Measurements from ENCODE around the gene ZNF638. TPM values are rescaled to one million over a fixed set of nuclear protein-coding genes. Genes with fewer than 3 reads are reported as not detected.

ZNF638 gene, protein sequence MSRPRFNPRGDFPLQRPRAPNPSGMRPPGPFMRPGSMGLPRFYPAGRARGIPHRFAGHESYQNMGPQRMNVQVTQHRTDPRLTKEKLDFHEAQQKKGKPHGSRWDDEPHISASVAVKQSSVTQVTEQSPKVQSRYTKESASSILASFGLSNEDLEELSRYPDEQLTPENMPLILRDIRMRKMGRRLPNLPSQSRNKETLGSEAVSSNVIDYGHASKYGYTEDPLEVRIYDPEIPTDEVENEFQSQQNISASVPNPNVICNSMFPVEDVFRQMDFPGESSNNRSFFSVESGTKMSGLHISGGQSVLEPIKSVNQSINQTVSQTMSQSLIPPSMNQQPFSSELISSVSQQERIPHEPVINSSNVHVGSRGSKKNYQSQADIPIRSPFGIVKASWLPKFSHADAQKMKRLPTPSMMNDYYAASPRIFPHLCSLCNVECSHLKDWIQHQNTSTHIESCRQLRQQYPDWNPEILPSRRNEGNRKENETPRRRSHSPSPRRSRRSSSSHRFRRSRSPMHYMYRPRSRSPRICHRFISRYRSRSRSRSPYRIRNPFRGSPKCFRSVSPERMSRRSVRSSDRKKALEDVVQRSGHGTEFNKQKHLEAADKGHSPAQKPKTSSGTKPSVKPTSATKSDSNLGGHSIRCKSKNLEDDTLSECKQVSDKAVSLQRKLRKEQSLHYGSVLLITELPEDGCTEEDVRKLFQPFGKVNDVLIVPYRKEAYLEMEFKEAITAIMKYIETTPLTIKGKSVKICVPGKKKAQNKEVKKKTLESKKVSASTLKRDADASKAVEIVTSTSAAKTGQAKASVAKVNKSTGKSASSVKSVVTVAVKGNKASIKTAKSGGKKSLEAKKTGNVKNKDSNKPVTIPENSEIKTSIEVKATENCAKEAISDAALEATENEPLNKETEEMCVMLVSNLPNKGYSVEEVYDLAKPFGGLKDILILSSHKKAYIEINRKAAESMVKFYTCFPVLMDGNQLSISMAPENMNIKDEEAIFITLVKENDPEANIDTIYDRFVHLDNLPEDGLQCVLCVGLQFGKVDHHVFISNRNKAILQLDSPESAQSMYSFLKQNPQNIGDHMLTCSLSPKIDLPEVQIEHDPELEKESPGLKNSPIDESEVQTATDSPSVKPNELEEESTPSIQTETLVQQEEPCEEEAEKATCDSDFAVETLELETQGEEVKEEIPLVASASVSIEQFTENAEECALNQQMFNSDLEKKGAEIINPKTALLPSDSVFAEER (N-terminal part only)
- total RNA-seq (2014; rRNA removed; shearing (Covaris generic)) = 98.4 and 99.7 TPM in 2 replicates

DNA sequence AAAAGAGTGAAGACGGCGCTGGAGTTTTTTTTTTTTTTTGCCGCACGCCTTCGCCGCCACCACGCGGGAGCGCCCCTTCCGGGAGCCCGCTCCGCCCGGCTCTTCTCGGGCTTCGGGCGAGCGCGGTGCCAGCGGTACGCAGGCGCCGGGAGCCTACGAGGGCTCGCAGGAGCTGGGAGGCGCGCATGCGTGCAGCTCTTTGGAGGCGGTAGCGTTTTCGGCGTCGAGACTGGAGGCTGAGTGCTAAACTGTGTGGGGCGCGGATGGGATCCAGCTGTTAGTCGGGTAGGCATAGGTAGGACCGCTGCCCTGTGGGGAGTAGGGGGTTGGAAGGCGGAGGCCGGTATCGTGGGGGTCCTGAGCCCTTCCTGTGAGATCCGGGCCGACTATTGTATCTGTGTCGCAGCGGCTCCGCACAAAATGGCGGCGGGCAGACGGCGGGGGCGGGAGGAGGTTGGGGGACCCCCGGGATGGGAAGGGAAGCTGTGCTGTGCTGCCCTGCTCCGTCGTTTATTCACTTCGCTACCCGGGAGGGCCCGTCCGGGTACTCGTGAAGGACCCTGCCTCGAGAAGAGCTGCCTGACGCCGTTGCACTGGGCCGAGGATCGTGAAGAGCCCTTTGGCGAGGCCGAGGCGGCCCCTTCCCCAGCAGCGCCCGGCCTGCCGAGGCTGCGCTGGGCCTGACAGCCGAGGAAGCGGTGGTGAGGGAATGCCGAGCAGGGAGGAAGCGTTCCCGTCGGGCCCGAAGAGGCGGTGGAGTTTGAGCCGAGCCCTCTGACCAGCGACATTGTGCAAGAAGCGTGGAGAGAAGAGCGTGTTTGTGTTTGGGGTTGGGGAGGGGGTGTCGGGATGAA lies at the start of gene ZNF638:
Gene ZNF638 (plus strand): TSS at position 202 of the 854 bp plus-strand sequence. CDS start 17,173 bp downstream, outside the sequence.
- Histone ChIP-seq H3K9me3 (replicated peaks) (0 out of 2 replicates have a peak, but pooled peaks cover 3% of the 10 kb centered on the region), H3K36me3 (peaks cover 20% of the 10 kb centered on the region), H3K27ac (peak within 1 kb of the TSS; percentile 81), H3K4me3 (peak within 1 kb of the TSS; percentile 84), H3K27me3 (replicated peaks) (no peaks in the 10 kb centered on the region), H3K4me1 (replicated peaks) (peaks cover 12% of the 10 kb centered on the region; the same call in 1 of the 2 replicates)
- peak; percentile 91 to 98 for DNase-seq (ENCODE audit: low read depth in 1 of 2, low spot score in 2 of 2)

GRCh38 chr2:71281950-71282349 lies 49.6 kb upstream of the ZNF638 start:
- DNase-seq (ENCODE audit: low read depth in 1 of 2, low spot score in 2 of 2) = no peak
- peaks cover 7% of the 10 kb centered on the region; the same call in 1 of the 2 replicates for H3K4me1 ChIP-seq (replicated peaks)

DNA sequence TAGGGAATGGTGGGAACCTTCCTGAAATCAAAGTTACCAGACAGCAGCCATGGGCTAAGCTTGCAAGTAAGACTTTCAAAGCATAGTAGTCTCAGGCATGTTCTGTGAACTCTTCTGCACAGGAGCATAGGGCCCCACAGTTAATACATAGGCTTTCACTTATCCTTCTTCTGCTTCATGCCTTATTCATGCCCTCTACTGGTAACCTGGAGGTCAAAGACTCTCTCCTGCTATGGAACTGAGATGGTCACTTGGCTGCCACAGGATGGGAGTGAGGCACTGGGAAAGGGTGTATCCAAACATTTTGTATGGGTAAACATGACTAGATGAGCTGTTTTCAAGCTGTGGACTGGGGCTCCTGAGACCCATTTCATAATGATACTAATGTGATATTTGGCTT lies 49.1 kb upstream of the ZNF638 start:
- no peaks in the 10 kb centered on the region for H3K9me3 ChIP-seq (replicated peaks)
- H3K36me3 ChIP-seq = no peaks in the 10 kb centered on the region
- H3K27me3 ChIP-seq (replicated peaks) = peaks cover 4% of the 10 kb centered on the region
- H3K4me3 ChIP-seq = no peak overlapping the region
- peaks cover 5% of the 10 kb centered on the region; the same call in 1 of the 2 replicates for H3K4me1 ChIP-seq (replicated peaks)
- H3K27ac ChIP-seq = no peak overlapping the region
- no peak for DNase-seq (ENCODE audit: low read depth in 1 of 2, low spot score in 2 of 2)

More at GRCh38 chr2:71281950-71282349, 49.6 kb upstream of the ZNF638 start:
- Histone ChIP-seq H3K4me3 (no peak overlapping the region), H3K27ac (no peak overlapping the region), H3K9me3 (replicated peaks) (no peaks in the 10 kb centered on the region), H3K36me3 (no peaks in the 10 kb centered on the region), H3K27me3 (replicated peaks) (peaks cover 4% of the 10 kb centered on the region)

DNA sequence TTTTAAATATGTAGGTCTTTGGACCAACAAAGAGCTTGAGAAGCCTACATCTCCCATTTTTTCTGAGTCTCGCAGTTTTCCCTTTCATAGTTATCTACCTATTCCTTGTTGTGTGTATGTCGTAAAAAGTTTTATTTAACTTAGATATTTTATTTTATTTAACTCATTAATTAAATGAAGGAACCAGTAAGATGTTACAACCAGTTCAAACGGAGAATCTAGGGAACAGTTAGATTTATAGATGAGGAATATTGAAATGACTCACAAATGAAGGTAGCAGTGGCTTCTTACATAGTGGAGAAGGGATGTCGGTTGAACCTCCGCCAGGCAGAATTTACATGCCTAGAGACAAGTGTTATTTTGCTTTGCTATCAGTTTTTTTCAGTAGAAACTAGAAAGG lies 48.5 kb upstream of the ZNF638 start:
- Histone ChIP-seq H3K36me3 (no peaks in the 10 kb centered on the region), H3K9me3 (replicated peaks) (no peaks in the 10 kb centered on the region), H3K27me3 (replicated peaks) (peaks cover 4% of the 10 kb centered on the region), H3K4me1 (replicated peaks) (no peaks in the 10 kb centered on the region), H3K27ac (no peak overlapping the region), H3K4me3 (no peak overlapping the region)
- no peak for DNase-seq (ENCODE audit: low read depth in 1 of 2, low spot score in 2 of 2)

DNA sequence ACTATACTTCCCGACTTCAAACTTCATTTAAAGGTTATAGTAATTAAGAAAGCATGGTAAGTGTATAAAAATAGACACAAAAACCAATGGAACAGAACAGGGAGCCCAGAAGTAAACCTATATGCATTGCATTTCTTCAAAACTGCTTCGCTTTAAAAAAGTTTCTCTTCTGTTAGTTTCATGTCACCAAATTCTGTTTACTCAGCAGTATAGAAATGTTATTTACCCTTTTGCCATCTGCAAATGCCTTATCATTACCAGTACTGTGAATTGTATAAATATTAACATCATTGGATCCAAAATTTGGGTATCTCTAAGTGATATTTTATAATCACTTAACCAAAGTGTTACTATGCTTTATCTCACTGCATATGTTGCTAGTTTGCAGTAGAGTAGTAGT lies 45.9 kb upstream of the ZNF638 start:
- Histone ChIP-seq H3K27me3 (replicated peaks) (no peaks in the 10 kb centered on the region; the same call in 1 of the 2 replicates), H3K27ac (no peak overlapping the region), H3K9me3 (replicated peaks) (no peaks in the 10 kb centered on the region), H3K4me3 (no peak overlapping the region), H3K4me1 (replicated peaks) (no peaks in the 10 kb centered on the region), H3K36me3 (no peaks in the 10 kb centered on the region)
- DNase-seq (ENCODE audit: low read depth in 1 of 2, low spot score in 2 of 2) = no peak

GRCh38 chr2:71291398-71291797 lies 40.2 kb upstream of the ZNF638 start:
- no peak for DNase-seq (ENCODE audit: low read depth in 1 of 2, low spot score in 2 of 2)
- Histone ChIP-seq H3K27ac (no peak overlapping the region), H3K36me3 (no peaks in the 10 kb centered on the region), H3K4me1 (replicated peaks) (no peaks in the 10 kb centered on the region), H3K27me3 (replicated peaks) (no peaks in the 10 kb centered on the region), H3K4me3 (no peak overlapping the region), H3K9me3 (replicated peaks) (no peaks in the 10 kb centered on the region)

GRCh38 chr2:71292159-71292558 lies 39.4 kb upstream of the ZNF638 start:
- H3K9me3 ChIP-seq (replicated peaks) = no peaks in the 10 kb centered on the region
- H3K4me1 ChIP-seq (replicated peaks) = no peaks in the 10 kb centered on the region
- no peak overlapping the region for H3K4me3 ChIP-seq
- H3K27me3 ChIP-seq (replicated peaks) = no peaks in the 10 kb centered on the region
- no peaks in the 10 kb centered on the region for H3K36me3 ChIP-seq
- no peak for DNase-seq (ENCODE audit: low read depth in 1 of 2, low spot score in 2 of 2)
- no peak overlapping the region for H3K27ac ChIP-seq

DNA sequence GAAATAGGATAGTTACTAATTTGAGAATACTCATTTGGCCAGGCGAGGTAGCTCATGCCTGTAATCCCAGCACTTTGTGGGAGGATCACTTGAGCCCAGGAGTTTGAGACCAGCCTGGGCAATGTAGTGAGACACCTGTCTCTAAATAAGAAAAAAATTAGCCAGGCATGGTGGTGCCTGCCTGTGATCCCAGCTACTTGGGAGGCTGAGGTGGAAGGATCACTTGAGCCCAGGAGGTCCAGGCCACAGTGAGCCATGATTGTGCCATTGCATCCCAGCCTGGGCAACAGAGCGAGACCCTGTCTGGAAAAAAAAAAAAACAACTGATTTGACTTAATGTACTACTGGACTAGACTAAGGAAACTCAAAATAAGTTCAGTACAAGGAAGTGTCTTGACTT lies 32.7 kb upstream of the ZNF638 start:
- H3K9me3 ChIP-seq (replicated peaks) = no peaks in the 10 kb centered on the region
- no peak for DNase-seq (ENCODE audit: low read depth in 1 of 2, low spot score in 2 of 2)
- no peaks in the 10 kb centered on the region for H3K36me3 ChIP-seq
- H3K27ac ChIP-seq = no peak overlapping the region
- H3K4me1 ChIP-seq (replicated peaks) = no peaks in the 10 kb centered on the region
- H3K4me3 ChIP-seq = no peak overlapping the region
- no peaks in the 10 kb centered on the region for H3K27me3 ChIP-seq (replicated peaks)

GRCh38 chr2:71299507-71299906 lies 32.1 kb upstream of the ZNF638 start:
- Histone ChIP-seq H3K9me3 (replicated peaks) (no peaks in the 10 kb centered on the region), H3K27ac (no peak overlapping the region), H3K4me1 (replicated peaks) (no peaks in the 10 kb centered on the region), H3K27me3 (replicated peaks) (no peaks in the 10 kb centered on the region), H3K36me3 (no peaks in the 10 kb centered on the region), H3K4me3 (no peak overlapping the region)
- DNase-seq (ENCODE audit: low read depth in 1 of 2, low spot score in 2 of 2) = peak in 1 of 2 experiments; percentile 40

DNA sequence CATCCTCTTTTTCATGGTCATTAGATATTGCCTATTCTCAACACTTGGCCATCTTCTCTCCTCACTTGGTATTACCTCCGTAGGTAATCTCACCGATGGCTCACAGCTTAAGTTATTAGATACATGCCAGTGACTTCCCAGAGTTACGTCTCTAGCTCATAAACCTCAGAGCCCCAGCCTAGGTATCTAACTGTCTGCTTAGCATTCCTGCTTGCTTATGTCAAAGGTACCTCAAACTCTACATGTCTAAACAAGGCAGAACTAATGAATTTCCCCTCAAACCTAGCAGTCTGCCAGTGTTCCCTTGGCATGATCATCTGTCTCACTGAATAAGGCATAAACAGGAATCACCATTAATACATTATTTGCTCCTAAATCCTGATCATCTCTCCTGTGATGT lies 27.7 kb upstream of the ZNF638 start:
- Histone ChIP-seq H3K4me3 (no peak overlapping the region), H3K27ac (no peak overlapping the region), H3K9me3 (replicated peaks) (no peaks in the 10 kb centered on the region), H3K4me1 (replicated peaks) (no peaks in the 10 kb centered on the region), H3K36me3 (no peaks in the 10 kb centered on the region), H3K27me3 (replicated peaks) (no peaks in the 10 kb centered on the region)
- DNase-seq (ENCODE audit: low read depth in 1 of 2, low spot score in 2 of 2) = no peak

DNA sequence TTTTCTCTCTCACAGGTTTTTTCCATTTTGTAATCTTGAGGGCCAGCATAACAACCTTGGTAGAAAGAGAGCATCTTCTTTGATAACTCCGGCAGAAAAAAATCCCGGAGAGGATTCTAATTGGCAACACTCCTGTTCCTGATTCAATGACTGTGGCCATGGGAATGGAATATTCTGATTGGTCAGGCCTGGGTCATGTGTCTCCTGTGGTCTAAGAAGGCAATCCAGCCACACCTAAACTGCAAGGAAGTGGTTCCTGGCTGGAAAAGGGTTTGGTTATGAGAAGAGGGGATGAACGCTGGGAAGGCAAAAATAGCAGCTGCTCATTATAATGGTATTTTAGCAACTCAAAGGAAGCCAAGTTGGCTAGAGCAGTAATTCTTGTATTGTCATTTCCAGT lies 24.8 kb upstream of the ZNF638 start:
- Histone ChIP-seq H3K9me3 (replicated peaks) (no peaks in the 10 kb centered on the region), H3K27me3 (replicated peaks) (no peaks in the 10 kb centered on the region), H3K4me3 (no peak overlapping the region), H3K27ac (no peak overlapping the region), H3K36me3 (no peaks in the 10 kb centered on the region), H3K4me1 (replicated peaks) (no peaks in the 10 kb centered on the region)
- DNase-seq (ENCODE audit: low read depth in 1 of 2, low spot score in 2 of 2) = no peak

DNA sequence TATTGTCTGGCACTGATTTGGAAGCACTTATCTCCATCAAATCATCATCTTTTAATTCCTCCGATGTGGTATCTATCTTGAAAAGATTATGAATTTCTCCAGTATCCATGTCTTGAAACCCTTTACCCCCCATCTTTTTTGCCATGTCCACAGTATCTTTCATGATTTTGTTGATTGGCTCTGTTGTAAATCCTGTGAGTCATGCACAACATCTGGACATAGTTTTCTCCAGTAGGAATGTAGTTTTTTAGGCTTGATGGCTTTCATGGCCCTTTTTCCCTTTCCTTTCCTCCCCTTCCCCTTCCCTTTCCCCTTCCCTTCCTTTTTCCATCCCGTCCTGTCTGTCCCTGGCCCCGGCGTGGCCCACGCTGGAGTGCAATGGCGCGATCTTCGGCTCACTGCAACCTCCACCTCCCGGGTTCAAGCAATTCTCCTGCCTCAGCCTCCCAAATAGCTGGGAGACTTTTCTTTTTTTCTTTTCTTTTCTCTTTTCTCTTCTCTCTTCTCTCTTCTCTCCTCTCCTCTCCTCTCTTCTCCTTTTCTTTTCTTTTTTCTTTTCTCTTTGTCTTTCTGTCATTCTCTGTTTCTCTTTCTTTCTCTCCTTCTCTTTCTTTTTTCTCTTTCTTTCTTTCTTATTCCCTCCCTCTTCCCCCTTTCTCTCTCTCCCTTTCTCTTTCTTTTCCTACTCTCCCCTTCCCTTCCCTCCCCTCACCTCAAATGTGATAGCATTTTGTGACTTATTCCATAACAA lies 18.4 kb upstream of the ZNF638 start:
- H3K4me3 ChIP-seq = no peak overlapping the region
- H3K36me3 ChIP-seq = no peaks in the 10 kb centered on the region
- H3K27me3 ChIP-seq (replicated peaks) = no peaks in the 10 kb centered on the region
- DNase-seq (ENCODE audit: low read depth in 1 of 2, low spot score in 2 of 2) = no peak
- H3K4me1 ChIP-seq (replicated peaks) = no peaks in the 10 kb centered on the region
- H3K9me3 ChIP-seq (replicated peaks) = no peaks in the 10 kb centered on the region; the same call in 1 of the 2 replicates
- no peak overlapping the region for H3K27ac ChIP-seq
